Ecto neural progenitor cell (in vitro differentiated cells): ENCODE results near the gene MRNIP.
"Not testable (repeated sequence)": the region's sequence is repeated elsewhere in the genome, so short reads cannot be mapped to it uniquely, and the experiment has no call there.

Source experiments
- DNase-seq: peaks from one replicate; pipeline ENCODE4 v3.0.0-alpha.2; 2018; ENCODE audit warnings: low spot score

The MRNIP gene

DNA sequence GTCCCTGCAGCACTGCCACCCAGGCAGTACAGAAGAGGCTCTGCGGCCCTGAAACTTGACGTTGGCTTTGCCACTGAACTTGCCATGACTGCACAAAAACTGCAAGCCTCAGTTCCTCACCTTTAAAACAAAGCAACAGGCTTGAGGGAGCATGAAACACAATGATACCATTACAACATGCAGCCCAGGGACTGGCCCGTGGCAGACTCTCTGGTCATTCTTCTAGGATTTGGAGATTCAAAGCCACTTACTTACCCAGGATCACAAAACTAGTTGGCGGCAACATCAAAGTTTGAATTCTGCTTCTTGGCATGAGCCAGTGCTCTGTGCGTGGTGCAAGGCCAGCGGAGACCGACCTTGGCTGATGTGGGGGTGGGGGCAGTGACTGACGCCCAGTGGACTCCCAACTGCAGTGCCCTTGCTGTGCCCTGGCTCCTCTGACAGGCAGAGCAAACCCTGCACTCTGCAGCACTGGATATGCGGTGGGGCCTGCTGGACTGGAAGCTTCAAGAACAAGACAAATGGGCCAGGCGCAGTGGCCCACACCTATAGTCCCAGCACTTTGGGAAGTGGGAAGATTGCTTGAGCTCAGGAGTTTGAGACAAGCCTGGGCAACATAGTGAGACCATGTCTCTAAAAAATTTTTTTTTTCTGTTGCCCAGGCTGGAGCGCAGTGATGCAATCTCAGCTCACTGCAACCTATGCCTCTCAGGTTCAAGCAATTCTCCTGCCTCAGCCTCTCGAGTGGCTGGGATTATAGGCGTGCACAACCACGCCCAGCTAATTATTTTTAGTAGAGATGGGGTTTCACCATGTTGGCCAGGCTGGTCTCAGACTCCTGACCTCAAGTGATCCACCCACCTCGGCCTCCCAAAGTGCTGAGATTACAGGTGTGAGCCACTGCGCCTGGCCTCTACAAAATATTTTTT, 19.0 kb downstream of the MRNIP start:
- no peak for DNase-seq

GRCh38 chr5:179837076-179838011, 21.3 kb downstream of the MRNIP start:
- no peak for DNase-seq

- DNase-seq: no peak
Observed at GRCh38 chr5:179836225-179837019, 22.2 kb downstream of the MRNIP start.

DNA sequence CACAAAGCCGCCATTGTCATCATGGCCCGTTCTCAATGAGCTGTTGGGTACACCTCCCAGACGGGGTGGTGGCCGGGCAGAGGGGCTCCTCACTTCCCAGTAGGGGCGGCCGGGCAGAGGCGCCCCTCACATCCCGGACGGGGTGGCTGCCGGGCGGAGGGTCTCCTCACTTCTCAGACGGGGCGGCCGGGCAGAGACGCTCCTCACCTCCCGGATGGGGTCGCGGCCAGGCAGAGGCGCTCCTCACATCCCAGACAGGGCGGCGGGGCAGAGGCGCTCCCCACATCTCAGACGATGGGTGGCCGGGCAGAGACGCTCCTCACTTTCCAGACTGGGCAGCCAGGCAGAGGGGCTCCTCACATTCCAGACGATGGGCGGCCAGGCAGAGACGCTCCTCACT, 23.7 kb downstream of the MRNIP start:
- not testable (repeated sequence) for DNase-seq

DNA sequence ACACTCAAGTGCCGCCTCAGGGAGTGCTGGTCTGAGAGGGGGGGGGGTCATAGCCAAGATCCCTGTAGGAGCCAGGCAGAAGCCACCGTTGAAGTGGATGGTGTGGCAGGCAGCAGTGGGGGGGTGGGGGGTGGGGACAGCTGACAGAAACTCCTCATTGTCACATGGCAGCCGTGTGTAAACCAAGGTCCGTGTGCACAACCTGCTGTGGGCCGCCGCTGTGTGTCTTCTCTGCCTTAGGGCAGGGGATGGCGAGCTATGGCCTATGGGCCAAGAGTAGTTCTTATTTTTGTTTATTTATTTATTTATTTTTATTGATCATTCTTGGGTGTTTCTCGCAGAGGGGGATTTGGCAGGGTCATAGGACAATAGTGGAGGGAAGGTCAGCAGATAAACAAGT, 24.5 kb downstream of the MRNIP start:
- no peak for DNase-seq

DNA sequence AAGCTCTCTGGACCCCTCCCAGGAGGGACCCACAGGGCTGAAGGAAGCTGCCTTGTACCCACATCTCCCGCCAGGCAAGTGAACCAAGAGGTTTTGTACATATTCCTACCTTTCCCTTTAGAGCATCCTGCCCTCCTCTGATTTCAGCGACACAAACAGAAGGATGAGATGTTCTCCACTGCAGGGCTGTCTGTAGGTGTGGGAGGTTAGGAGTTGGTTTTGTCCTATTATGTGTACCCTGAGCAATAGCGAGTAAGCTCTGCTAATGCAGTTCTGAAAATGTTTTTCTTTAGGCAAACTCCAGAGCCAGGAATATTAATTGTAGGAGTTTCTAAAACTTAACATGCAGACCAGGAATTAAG, 24.9 kb downstream of the MRNIP start:
- no peak for DNase-seq

GRCh38 chr5:179833056-179833708, 25.4 kb downstream of the MRNIP start:
- no peak for DNase-seq

- no peak for DNase-seq
Observed at GRCh38 chr5:179832039-179832745, 26.4 kb downstream of the MRNIP start.

DNA sequence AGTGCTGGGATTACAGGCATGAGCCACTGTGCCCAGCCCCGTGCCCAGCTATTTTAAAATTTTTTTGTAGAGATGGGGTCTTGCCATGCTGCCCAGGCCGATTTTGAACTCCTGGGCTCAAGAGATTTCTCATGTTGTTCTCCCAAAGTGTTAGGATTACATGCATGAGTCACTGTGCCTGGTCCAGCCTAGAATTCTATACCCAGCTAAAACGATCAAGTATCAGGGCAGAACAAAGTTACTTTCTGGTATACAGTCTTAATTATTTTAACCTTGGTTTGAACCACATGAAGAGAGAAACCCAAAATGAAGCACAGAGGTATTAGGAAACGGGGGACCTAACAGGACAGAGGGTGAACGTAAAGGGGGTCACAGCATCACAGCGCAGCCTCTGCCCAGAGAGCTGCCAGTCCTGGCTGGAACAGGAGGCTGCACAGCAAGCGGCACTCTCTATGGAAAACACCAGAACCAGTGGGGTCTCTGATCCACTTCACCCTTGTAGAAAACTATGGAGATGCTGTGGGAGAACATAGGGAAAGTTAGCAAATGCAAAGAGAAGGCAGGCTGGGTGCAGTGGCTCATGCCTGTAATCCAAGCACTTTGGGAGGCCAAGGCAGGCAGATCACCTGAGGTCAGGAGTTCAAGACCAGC, 27.7 kb downstream of the MRNIP start:
- no peak for DNase-seq

GRCh38 chr5:179829732-179830435, 28.7 kb downstream of the MRNIP start:
- no peak for DNase-seq

DNA sequence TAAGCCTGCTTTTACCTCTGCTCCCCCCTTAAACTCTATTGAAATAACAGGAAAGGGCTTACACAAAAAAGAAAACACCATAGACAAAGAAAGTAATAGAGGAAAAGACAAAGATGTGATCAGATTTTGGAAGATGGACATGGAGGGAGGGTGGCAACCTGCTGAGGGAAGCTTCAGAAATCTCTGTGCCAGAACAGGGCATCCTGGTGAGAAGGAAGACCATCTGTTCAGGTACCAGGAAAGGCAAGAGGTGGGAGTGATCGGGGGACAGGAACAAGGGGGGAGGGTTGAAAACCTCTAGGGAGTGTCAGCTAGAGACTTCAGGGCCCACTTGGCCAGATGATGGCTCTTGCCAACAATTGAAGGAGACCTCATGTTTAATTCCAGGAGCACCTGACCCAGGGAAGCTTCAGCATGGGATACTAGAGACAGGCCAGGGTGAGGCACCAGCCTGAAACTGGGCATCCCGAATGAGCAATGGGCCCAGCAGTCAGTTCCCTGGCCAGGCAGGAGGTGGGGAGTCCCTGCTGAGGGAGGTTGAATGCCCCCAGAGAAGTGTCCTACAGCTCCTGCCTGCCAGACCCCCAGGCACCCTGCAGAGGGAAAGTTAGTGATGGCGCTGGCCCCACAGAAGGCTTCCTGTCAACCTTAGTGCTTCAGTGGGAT, 29.7 kb downstream of the MRNIP start:
- no peak for DNase-seq

GRCh38 chr5:179827680-179828079, 30.9 kb downstream of the MRNIP start:
- DNase-seq: no peak

DNA sequence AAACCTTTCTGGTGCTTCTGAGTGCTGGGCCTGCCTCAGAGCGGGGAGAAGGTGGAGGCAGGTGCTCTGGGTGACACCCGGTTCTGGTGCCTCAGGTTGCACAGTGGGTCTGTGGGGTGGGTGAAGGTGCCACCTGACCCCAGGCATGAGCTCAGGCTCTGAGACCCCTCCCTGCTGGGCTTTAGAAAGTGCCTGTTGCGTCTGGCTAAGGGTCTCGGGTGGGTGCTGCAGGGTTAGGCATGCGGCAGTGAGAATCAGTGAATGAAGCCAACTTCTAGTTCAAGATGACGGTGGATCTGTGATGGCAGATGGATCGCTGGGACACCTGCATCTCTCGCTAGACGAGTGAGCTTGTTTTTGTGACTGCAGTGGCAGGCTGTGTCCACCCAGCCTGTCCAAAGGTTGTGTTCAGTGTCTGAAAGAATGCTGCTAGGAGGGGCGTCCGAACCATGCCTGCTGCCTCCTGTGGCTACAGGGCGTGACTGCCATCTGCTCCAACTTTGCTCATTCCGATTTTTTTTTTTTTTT, 32.9 kb downstream of the MRNIP start:
- no peak for DNase-seq

- DNase-seq: no peak
Observed at GRCh38 chr5:179824745-179825112, 33.9 kb downstream of the MRNIP start.

DNA sequence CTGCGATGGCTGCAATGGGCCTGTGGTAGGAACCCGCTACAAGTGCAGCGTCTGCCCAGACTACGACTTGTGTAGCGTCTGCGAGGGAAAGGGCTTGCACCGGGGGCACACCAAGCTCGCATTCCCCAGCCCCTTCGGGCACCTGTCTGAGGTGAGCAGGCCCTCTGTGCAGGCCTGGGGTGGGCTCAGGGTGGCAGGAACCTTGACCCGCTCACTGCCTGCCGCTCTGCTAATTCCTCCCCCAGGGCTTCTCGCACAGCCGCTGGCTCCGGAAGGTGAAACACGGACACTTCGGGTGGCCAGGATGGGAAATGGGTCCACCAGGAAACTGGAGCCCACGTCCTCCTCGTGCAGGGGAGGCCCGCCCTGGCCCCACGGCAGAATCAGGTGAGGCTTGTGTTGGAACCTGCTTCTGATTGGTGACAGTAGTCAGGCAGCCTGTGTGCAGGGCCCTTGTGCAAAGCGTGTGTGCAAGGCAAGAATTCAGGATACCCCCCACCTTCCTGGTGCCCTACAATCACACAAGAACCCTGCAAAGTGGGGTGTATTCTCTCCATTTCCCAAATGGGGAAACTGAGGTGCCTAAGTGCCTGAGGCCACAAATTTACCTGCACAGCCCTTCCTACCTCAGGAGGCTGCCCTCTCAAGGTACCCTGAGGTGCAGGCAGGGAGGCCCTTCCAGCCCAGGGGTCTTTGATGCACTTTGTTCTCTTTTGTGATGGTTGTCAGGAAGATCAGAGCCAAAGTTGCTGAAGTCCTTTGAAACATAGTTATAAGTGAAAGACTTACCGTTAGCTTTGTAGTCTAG, 34.5 kb downstream of the MRNIP start:
- no peak for DNase-seq

GRCh38 chr5:179822444-179822990, 36.1 kb downstream of the MRNIP start:
- no peak for DNase-seq

GRCh38 chr5:179822059-179822432, 36.6 kb downstream of the MRNIP start:
- DNase-seq: no peak
